Measurements from ENCODE around the gene SYT1.
A peak's percentile ranks its signal among the peaks of the same experiment; 100 is the strongest.

SYT1 gene

GRCh38 chr12:79161249-79161934, 296.8 kb downstream of the SYT1 start:
- in situ Hi-C loops (cut with HindIII; ENCODE audit: low sequenced_read_pairs) = no loop called here
- no peak for DNase-seq (ENCODE audit: low read depth)
- no peak for TF ChIP-seq CTCF (IDR thresholded peaks at IDR 0.05; ENCODE audit: low read depth, low read length, missing control alignments)
- no peak overlapping the region for H3K4me3 ChIP-seq (ENCODE audit: low read depth, low read length)

DNA sequence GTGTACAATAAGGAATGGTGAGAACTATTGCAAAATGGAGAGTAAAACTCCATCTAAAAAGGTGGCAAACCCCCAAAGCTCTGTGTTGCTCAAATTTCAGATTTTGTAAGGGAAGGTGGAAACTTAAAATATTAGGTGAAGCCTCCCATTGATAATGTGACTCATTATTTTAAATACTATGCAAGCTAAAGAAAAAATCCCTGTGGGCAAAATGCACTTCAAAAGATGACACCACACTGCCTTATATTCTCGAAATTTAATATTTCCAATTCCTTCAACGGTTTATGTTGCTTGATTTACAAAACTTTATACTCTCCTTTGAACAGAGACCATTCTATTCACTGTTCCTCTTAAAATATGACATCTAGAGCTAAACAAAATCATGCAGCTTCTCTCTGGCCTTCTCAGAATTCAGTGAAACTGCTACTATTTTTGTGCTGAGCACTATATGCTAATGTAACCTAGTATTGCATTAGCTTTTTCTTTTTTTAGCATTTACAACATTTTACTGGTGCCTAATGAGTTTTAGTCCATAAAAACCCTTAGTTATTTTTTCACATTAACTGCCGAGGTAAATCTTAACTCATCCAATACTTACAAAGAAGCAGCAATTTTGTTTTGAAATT, 297.7 kb downstream of the SYT1 start:
- no peak overlapping the region for H3K4me3 ChIP-seq (ENCODE audit: low read depth, low read length)
- no peak for DNase-seq (ENCODE audit: low read depth)
- TF ChIP-seq CTCF (IDR thresholded peaks at IDR 0.05; ENCODE audit: low read depth, low read length, missing control alignments) = no peak
- in situ Hi-C loops (cut with HindIII; ENCODE audit: low sequenced_read_pairs) = no loop called here

- in situ Hi-C loops (cut with HindIII; ENCODE audit: low sequenced_read_pairs) = no loop called here
- DNase-seq (ENCODE audit: low read depth) = no peak
- no peak for TF ChIP-seq CTCF (IDR thresholded peaks at IDR 0.05; ENCODE audit: low read depth, low read length, missing control alignments)
- no peak overlapping the region for H3K4me3 ChIP-seq (ENCODE audit: low read depth, low read length)
These were observed 298.4 kb downstream of the SYT1 start for GRCh38 chr12:79162948-79163347.

DNA sequence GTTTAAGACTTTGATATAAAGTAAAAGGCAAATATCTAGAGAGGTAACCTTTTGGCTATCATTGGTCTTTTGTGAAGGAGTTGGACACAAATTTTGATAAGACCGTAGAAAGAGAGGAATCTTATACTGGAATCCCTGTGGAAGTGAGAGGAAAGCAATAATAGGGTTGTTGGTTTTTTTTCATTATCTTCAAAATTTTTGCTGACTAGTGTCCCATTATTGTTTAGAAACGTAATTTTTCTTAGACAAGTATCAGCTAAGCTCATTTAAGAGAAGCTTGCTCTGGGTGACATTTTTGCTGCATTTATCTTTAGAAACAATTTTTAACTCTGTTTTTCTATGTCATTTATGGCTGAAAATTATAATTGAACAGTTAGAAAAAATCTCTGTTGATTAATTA, 300.3 kb downstream of the SYT1 start:
- in situ Hi-C loops (cut with HindIII; ENCODE audit: low sequenced_read_pairs) = no loop called here
- no peak overlapping the region for H3K4me3 ChIP-seq (ENCODE audit: low read depth, low read length)
- no peak for DNase-seq (ENCODE audit: low read depth)
- TF ChIP-seq CTCF (IDR thresholded peaks at IDR 0.05; ENCODE audit: low read depth, low read length, missing control alignments) = no peak

DNA sequence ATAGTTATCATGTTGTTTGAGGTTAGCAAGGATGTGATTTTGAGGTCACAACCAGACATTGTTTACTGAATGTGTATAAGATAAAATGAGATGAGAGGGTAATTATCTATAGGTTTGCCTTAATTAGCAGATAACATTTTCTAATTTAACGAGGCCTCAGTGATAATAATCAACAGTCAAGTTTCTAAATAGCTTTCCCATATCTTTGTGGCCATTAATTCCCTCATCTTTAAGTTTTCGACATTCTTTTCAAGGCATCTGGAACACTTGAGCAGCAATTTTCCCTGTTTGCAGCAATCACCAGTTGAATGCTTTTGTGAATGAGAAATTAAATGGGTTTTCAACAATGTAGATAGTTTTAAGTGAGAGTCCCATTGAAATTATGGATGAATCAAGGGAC, 304.1 kb downstream of the SYT1 start:
- TF ChIP-seq CTCF (IDR thresholded peaks at IDR 0.05; ENCODE audit: low read depth, low read length, missing control alignments) = no peak
- in situ Hi-C loops (cut with HindIII; ENCODE audit: low sequenced_read_pairs) = no loop called here
- no peak for DNase-seq (ENCODE audit: low read depth)
- no peak overlapping the region for H3K4me3 ChIP-seq (ENCODE audit: low read depth, low read length)

DNA sequence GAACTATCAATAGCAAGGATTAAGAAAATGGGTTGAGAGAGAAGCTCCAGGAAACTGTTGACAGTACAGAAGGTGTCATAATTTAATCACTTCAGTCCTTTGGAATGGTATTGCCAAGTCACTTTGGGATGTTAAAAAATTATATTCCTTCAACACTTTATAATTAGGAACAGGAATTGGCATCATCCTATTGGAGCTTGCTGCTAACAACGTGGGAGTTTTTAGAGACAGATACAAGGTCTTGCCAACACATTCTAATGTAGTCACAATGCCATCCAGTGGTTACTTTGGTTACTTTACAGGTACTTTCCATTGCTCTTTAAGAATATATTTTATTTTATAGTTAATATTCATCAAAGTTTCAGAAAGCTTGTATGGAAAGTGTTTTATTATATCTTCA, 310.1 kb downstream of the SYT1 start:
- TF ChIP-seq CTCF (IDR thresholded peaks at IDR 0.05; ENCODE audit: low read depth, low read length, missing control alignments) = peak; percentile 33
- H3K4me3 ChIP-seq (ENCODE audit: low read depth, low read length) = no peak overlapping the region
- peak; percentile 63 for DNase-seq (ENCODE audit: low read depth)
- in situ Hi-C loops (cut with HindIII; ENCODE audit: low sequenced_read_pairs) = no loop called here

Measured in astrocyte of the cerebellum (primary cell).